Mesendoderm (in vitro differentiated cells): Measurements from ENCODE around the gene ATP1A1.

ENCODE experiments used
- DNase-seq: peaks from one replicate; pipeline ENCODE4 v3.0.0; 2013
- H2AK5ac ChIP-seq: 2 replicates; pipeline ENCODE4 v1.6.1; 2013; ENCODE audit warnings: low read length, inconsistent platforms
- H2BK120ac ChIP-seq: 2 replicates; pipeline ENCODE4 v1.6.1; 2013; ENCODE audit warnings: low read depth, mild to moderate bottlenecking, low read length, moderate library complexity, mixed read lengths
- H2BK15ac ChIP-seq: replicated peaks from 2 replicates; pipeline ENCODE4 v1.6.1; 2013; ENCODE audit warnings: low read depth, mild to moderate bottlenecking, moderate library complexity
- H2BK5ac ChIP-seq: 2 replicates; pipeline ENCODE4 v1.6.1; 2013; ENCODE audit warnings: low read length, inconsistent platforms
- H3K18ac ChIP-seq: 2 replicates; pipeline ENCODE4 v1.6.1; 2013; ENCODE audit warnings: mild to moderate bottlenecking, low read length, mixed read lengths
- H3K23ac ChIP-seq: one replicate; pipeline ENCODE4 v1.6.1; 2013; ENCODE audit warnings: low read length
- H3K27ac ChIP-seq: 2 replicates; pipeline ENCODE4 v1.5.1; 2013; ENCODE audit warnings: low read depth, mild to moderate bottlenecking, inconsistent platforms, low read length, moderate library complexity
- H3K27me3 ChIP-seq: 2 replicates; pipeline ENCODE4 v1.6.1; 2013; ENCODE audit warnings: low read length, control low read depth, mild to moderate bottlenecking, inconsistent platforms; ENCODE audit not compliant: insufficient read depth, poor library complexity
- H3K36me3 ChIP-seq: 2 replicates; pipeline ENCODE4 v1.6.1; 2013; ENCODE audit warnings: low read length, inconsistent platforms; ENCODE audit not compliant: control insufficient read depth, insufficient read depth
- H3K4ac ChIP-seq: one replicate; pipeline ENCODE4 v1.6.1; 2013; ENCODE audit warnings: low read depth, mild to moderate bottlenecking, low read length, moderate library complexity
- H3K4me1 ChIP-seq: 2 replicates; pipeline ENCODE4 v1.6.1; 2013; ENCODE audit warnings: low read depth, low read length, inconsistent platforms; ENCODE audit not compliant: control insufficient read depth
- H3K4me2 ChIP-seq: 2 replicates; pipeline ENCODE4 v1.6.1; 2013; ENCODE audit warnings: low read length
- H3K4me3 ChIP-seq: 2 replicates; pipeline ENCODE4 v1.5.1; 2013; ENCODE audit warnings: mild to moderate bottlenecking, low read length
- H3K56ac ChIP-seq: one replicate; pipeline ENCODE4 v1.6.1; 2013; ENCODE audit warnings: low read length
- H3K79me1 ChIP-seq: 2 replicates; pipeline ENCODE4 v1.6.1; 2013; ENCODE audit warnings: low read length, inconsistent platforms
- H3K79me2 ChIP-seq: 2 replicates; pipeline ENCODE4 v1.6.1; 2013; ENCODE audit warnings: mild to moderate bottlenecking, low read length; ENCODE audit not compliant: control insufficient read depth, insufficient read depth
- H3K9ac ChIP-seq: 2 replicates; pipeline ENCODE4 v1.6.1; 2013; ENCODE audit warnings: low read length, inconsistent platforms
- H4K5ac ChIP-seq: one replicate; pipeline ENCODE4 v1.6.1; 2013; ENCODE audit warnings: low read length
- H4K8ac ChIP-seq: one replicate; pipeline ENCODE4 v1.6.1; 2013; ENCODE audit warnings: low read depth, mild to moderate bottlenecking, control low read depth, low read length, moderate library complexity
- WGBS: extraction: QIAGEN DNeasy Blood & Tissue Kit; methylation state at CpG from one replicate; pipeline ENCODE4 v1.1.7; 2013; ENCODE audit warnings: low lambda C conversion rate, missing lambda C conversion rate; ENCODE audit not compliant: insufficient coverage; ENCODE audit errors: extremely low coverage; 5-methylcytosine and 5-hydroxymethylcytosine counted together

ATP1A1 gene

DNA sequence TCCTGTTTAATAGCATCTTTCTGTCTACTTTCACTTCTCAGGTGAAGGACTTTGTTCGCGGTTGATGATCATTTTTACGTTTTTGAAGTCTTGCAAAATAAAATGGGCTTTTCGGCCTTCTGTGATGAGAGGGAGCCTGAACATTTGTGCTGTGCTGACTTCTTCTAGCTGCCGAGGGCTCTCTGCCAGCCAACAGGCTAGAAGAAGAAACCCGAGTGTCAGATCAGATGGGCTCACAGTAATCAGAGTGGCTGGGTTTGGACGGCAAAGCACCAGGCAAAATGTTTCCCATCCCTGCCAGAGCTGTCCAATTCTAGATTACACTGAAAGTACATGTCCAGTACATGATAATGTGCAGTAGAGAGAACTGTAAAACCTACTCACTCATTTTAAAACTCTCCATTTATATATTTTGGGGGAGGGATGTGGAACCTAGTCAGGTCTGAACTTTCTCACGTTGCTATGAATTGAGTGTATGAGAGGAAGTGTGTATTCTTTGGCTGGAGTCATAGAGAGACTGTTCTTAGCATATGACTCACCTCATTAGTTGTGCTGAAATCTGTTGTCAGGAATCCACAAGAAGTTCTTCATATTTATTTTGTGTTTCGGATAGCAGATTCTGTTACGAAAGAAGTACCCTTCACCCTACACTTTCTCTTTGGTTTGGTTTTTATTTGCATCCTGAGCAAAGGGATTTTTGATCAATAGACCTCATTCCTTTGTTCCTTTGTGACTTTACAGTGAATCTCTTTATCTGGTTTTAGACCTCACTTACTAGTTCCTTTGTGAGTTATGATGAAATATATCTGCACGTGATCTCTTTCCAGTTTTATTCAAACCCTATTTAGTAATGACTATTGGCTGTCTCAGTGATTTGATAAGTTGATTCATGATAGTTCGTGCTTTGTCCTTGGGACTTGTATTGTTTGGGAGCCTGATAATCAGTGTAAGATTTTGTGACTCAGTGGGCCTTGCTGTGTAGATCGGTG lies 4.8 kb downstream of the ATP1A1 start:
- no peak overlapping the region for H4K8ac ChIP-seq
- no peaks in the 10 kb centered on the region for H3K36me3 ChIP-seq
- no peak overlapping the region for H2BK15ac ChIP-seq
- peaks cover 5% of the 10 kb centered on the region for H3K79me1 ChIP-seq
- H3K27me3 ChIP-seq = no peaks in the 10 kb centered on the region
- H3K4me3 ChIP-seq = no peak overlapping the region
- no peak overlapping the region for H3K4me2 ChIP-seq
- DNase-seq = no peak
- peaks cover 84% of the 10 kb centered on the region for H3K79me2 ChIP-seq
- H3K18ac ChIP-seq = no peak overlapping the region
- whole genome bisulfite sequencing = no CpG with 5 or more reads among the region's 13 CpGs
- no peak overlapping the region for H3K9ac ChIP-seq
- no peak overlapping the region for H3K4ac ChIP-seq
- H3K23ac ChIP-seq = no peak overlapping the region
- H2BK5ac ChIP-seq = no peak overlapping the region
- no peak overlapping the region for H2BK120ac ChIP-seq
- no peak overlapping the region for H4K5ac ChIP-seq
- no peak overlapping the region for H3K56ac ChIP-seq
- peaks cover 26% of the 10 kb centered on the region for H3K4me1 ChIP-seq
- no peak overlapping the region for H2AK5ac ChIP-seq
- H3K27ac ChIP-seq = no peak overlapping the region

DNA sequence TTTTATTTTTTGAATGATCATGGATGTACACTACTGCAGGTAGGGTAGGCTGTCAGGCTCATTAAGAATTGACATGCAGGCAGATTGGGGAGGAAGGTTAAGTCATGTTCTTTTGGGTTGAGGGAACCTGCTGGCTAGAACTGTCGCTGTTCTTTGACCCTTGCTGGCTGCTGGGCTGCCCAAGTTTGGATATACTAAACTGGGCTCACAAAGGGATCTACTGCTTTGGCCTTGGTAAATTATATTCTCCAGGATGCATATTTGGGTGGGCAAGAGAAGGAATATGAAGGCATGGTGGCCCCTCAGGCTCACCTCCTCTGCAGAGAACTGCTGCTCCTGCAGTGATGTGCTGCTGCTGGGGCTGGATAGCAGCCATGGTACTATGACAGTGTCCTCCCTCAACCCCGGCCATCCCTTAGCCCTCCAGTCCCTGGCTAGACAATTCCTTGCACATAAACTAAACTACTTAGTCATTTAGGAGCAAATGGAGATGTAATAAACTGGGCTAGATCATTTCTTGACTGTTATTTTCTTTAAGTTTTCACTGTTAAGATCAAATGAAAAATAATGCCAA lies 6.1 kb downstream of the ATP1A1 start:
- peaks cover 10% of the 10 kb centered on the region for H3K79me1 ChIP-seq
- H3K4me3 ChIP-seq = no peak overlapping the region
- H4K8ac ChIP-seq = no peak overlapping the region
- H4K5ac ChIP-seq = no peak overlapping the region
- no peaks in the 10 kb centered on the region for H3K36me3 ChIP-seq
- WGBS = no CpG with 5 or more reads among the region's 2 CpGs
- no peak overlapping the region for H3K56ac ChIP-seq
- no peak overlapping the region for H3K4ac ChIP-seq
- H3K9ac ChIP-seq = no peak overlapping the region
- H2BK120ac ChIP-seq = no peak overlapping the region
- H3K23ac ChIP-seq = no peak overlapping the region
- H3K27ac ChIP-seq = no peak overlapping the region
- no peak overlapping the region for H2BK15ac ChIP-seq
- peaks cover 26% of the 10 kb centered on the region for H3K4me1 ChIP-seq
- H2AK5ac ChIP-seq = no peak overlapping the region
- H3K4me2 ChIP-seq = no peak overlapping the region
- peaks cover 88% of the 10 kb centered on the region for H3K79me2 ChIP-seq
- H2BK5ac ChIP-seq = no peak overlapping the region
- no peaks in the 10 kb centered on the region for H3K27me3 ChIP-seq
- DNase-seq = no peak
- H3K18ac ChIP-seq = no peak overlapping the region

DNA sequence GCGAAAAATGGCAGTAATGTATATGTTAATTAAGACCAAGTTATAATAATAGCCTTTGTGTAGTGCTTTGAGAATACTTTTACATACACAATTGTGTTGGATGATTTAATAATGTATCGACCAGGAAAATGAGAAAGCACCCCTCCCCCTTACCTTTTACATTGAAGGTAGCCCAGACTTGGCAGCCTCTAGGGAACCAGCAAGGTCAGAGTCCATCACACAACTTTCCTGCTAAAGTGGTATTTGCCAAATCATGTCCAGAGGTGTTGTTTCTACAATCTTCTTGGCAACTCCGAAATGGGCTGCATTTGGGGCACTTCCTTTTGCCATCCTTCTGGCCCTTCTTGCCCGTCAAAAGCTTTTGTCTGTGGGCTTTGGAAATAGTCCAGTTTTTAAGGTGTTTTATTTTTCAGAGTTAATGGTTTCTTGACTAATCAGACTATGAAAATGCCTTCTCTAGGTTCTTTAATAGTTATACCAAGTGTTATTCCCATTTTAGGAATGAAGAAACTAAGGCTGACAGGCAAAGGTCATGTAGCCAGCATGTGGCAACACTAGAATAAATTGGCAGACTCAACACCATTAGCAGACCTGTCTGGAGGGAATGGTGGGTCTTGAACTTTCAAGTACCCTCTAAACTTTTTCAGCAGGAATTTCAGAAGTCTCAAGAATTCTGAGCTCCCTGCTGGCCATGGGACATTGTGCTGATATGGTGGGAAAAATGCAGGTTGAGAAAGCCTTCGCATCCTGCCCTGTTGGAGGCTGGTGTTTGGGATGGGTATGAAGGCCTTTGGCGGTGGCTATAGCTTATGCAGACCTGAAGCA lies 6.8 kb downstream of the ATP1A1 start:
- H4K8ac ChIP-seq = no peak overlapping the region
- no peak overlapping the region for H3K4ac ChIP-seq
- DNase-seq = peak; percentile 84
- peaks cover 83% of the 10 kb centered on the region for H3K79me2 ChIP-seq
- H4K5ac ChIP-seq = no peak overlapping the region
- peaks cover 26% of the 10 kb centered on the region for H3K4me1 ChIP-seq
- H3K56ac ChIP-seq = no peak overlapping the region
- H3K4me2 ChIP-seq = no peak overlapping the region
- H3K18ac ChIP-seq = no peak overlapping the region
- no peak overlapping the region for H2BK5ac ChIP-seq
- H3K9ac ChIP-seq = no peak overlapping the region
- peaks cover 13% of the 10 kb centered on the region for H3K79me1 ChIP-seq
- H3K27ac ChIP-seq = no peak overlapping the region
- H3K23ac ChIP-seq = no peak overlapping the region
- no peak overlapping the region for H2AK5ac ChIP-seq
- no peak overlapping the region for H2BK120ac ChIP-seq
- WGBS = no CpG with 5 or more reads among the region's 6 CpGs
- H3K36me3 ChIP-seq = peaks cover 2% of the 10 kb centered on the region
- H2BK15ac ChIP-seq = no peak overlapping the region
- H3K4me3 ChIP-seq = no peak overlapping the region
- no peaks in the 10 kb centered on the region for H3K27me3 ChIP-seq

DNA sequence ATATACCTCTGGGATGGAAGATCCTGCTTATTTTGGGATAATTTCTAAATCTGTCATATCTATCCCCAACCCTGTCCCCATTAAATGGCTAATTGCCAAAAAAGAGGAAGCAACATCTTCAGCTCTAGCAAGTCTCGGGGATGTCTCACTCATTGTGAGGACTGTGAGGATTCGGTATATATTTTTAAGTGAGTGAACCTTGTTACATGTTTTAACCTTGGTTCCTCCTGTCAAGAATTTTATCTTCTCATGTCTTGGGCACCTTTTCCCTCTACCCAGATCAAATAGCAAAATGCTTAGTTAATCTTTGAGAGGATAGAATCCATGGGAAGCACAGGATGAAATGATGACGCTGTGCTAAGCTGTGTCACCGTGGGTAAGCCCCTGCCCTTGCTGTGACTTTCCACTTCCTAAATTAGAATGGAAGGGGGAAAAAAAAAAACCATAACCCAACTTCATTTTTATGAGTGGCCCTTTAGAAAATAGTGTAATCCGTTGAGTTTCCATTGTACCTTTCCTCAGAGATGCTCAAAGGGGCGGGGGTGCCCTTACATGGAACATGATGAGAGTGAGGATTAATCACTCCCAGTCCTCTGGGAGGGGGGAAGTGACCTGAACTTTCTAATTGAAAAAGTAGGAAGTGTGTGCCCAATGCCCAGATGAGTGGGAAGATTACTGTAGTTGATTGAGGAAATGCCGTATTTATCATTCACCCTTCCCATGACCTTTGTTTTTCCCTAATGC lies 7.6 kb downstream of the ATP1A1 start:
- Histone ChIP-seq H3K18ac (peak overlapping the region; percentile 84), H3K9ac (no peak overlapping the region), H3K27me3 (no peaks in the 10 kb centered on the region), H3K79me2 (peaks cover 76% of the 10 kb centered on the region), H3K27ac (no peak overlapping the region), H3K4me2 (no peak overlapping the region), H3K4me3 (no peak overlapping the region), H3K56ac (no peak overlapping the region), H2BK5ac (no peak overlapping the region), H3K4ac (no peak overlapping the region), H2BK15ac (no peak overlapping the region), H2AK5ac (no peak overlapping the region), H3K79me1 (peaks cover 13% of the 10 kb centered on the region), H4K5ac (no peak overlapping the region), H2BK120ac (no peak overlapping the region), H3K36me3 (peaks cover 4% of the 10 kb centered on the region), H4K8ac (no peak overlapping the region), H3K4me1 (peaks cover 23% of the 10 kb centered on the region), H3K23ac (no peak overlapping the region)
- WGBS = no CpG with 5 or more reads among the region's 7 CpGs
- no peak for DNase-seq

DNA sequence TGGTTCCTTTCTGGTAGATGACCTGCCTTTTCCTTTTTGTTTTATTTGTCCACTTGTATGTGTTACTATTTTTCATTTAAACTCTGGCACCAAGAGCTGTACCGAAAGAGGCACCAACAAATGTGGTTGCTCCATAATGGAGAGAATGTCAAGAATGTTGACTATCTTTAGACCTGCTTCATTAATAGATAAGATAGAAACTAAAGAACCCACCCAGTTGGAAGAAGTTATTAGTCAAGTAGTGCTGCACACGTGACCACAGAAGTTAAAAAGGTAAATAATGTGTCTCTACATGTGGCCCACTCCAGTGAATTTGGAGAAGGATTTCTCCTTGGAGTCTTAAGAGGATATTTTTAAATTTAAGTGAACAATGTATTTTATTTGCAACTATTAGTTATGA lies 9.3 kb downstream of the ATP1A1 start:
- H3K27ac ChIP-seq = no peak overlapping the region
- peaks cover 61% of the 10 kb centered on the region for H3K79me2 ChIP-seq
- no peak overlapping the region for H3K18ac ChIP-seq
- H2BK5ac ChIP-seq = no peak overlapping the region
- H3K9ac ChIP-seq = no peak overlapping the region
- WGBS = no CpG with 5 or more reads among the region's 2 CpGs
- H2BK15ac ChIP-seq = no peak overlapping the region
- H3K56ac ChIP-seq = no peak overlapping the region
- H3K4ac ChIP-seq = no peak overlapping the region
- no peak overlapping the region for H4K5ac ChIP-seq
- no peak overlapping the region for H4K8ac ChIP-seq
- peaks cover 20% of the 10 kb centered on the region for H3K4me1 ChIP-seq
- H3K79me1 ChIP-seq = peaks cover 15% of the 10 kb centered on the region
- H2AK5ac ChIP-seq = no peak overlapping the region
- no peak overlapping the region for H3K23ac ChIP-seq
- H3K4me2 ChIP-seq = no peak overlapping the region
- H3K4me3 ChIP-seq = no peak overlapping the region
- H2BK120ac ChIP-seq = no peak overlapping the region
- peaks cover 7% of the 10 kb centered on the region for H3K36me3 ChIP-seq
- DNase-seq = peak; percentile 70
- H3K27me3 ChIP-seq = no peaks in the 10 kb centered on the region
